H1 (cell line): ENCODE measurements around the gene ENTPD5. TPM values are rescaled to one million over a fixed set of nuclear protein-coding genes. Genes with fewer than 3 reads are reported as not detected.

ENCODE experiments used
- BACH1 ChIP-seq: IDR thresholded peaks from 2 replicates; pipeline ENCODE4 v1.6.1; 2012; ENCODE audit warnings: low read length, improper control_type of control experiment
- CEBPB ChIP-seq: IDR thresholded peaks from 2 replicates; pipeline ENCODE4 v1.6.1; 2012; ENCODE audit warnings: low read depth, low read length
- CHD1 ChIP-seq: IDR thresholded peaks from 2 replicates; pipeline ENCODE4 v1.6.1; 2012; ENCODE audit warnings: low read depth, low read length, improper control_type of control experiment
- CHD7 ChIP-seq: fragments of 300-600 bp; sonication (generic); IDR thresholded peaks from 2 replicates; pipeline ENCODE4 v1.7.1; 2012; ENCODE audit warnings: low read length, moderate library complexity, mild to moderate bottlenecking, inconsistent platforms; ENCODE audit not compliant: insufficient replicate concordance
- CREB1 ChIP-seq: IDR thresholded peaks from 2 replicates; pipeline ENCODE4 v1.6.1; 2012; ENCODE audit warnings: inconsistent platforms
- FOSL1 ChIP-seq: IDR thresholded peaks from 2 replicates; pipeline ENCODE4 v1.6.1; 2011; ENCODE audit warnings: mild to moderate bottlenecking, low read depth, low read length, moderate library complexity; ENCODE audit not compliant: insufficient read depth
- RBBP5 ChIP-seq: IDR thresholded peaks from 2 replicates; pipeline ENCODE4 v1.7.1; 2012; ENCODE audit warnings: low read depth, mild to moderate bottlenecking, inconsistent platforms, low read length, moderate library complexity, borderline replicate concordance
- SAP30 ChIP-seq: fragments of 300-600 bp; sonication (generic); IDR thresholded peaks from 2 replicates; pipeline ENCODE4 v1.7.1; 2012; ENCODE audit warnings: low read length, moderate library complexity, mild to moderate bottlenecking, inconsistent platforms; ENCODE audit not compliant: insufficient read depth, insufficient replicate concordance
- SP1 ChIP-seq: IDR thresholded peaks from 2 replicates; pipeline ENCODE4 v1.6.1; 2011; ENCODE audit warnings: low read depth, low read length
- TAF7 ChIP-seq: optimal IDR thresholded peaks from 2 replicates; pipeline ENCODE3; 2011; ENCODE audit warnings: low read depth, mild to moderate bottlenecking, inconsistent platforms, low read length, moderate library complexity, borderline replicate concordance
- polyA plus RNA-seq, 7 experiments: library from polyadenylated mRNA; depleted of rRNA in 3 of 7; stranded (reverse) in 5 of 7; unstranded in 2 of 7; fragments of >200 nt in 5 of 7; fragments of 200-250 nt in 2 of 7; gene quantifications; 1 replicate in 5 of 7; 2 replicates in 1 of 7; 4 replicates in 1 of 7; pipeline versions ENCODE4 v1.2.1 to v1.2.3, GENCODE V29; 2011 to 2013; ENCODE audit warnings: missing spikeins in 2 of 7, mixed read lengths in 2 of 7
- total RNA-seq: library from RNA; stranded (reverse); fragmentation: NEBNext Ultra II Directional; extraction: Animal tissue kit (Norgen Biotek cat#: 25700); gene quantifications from 2 replicates; pipeline ENCODE4 v1.2.1, GENCODE V29; 2021

Gene ENTPD5
- total and polyA plus RNA-seq, 2 of the 8 experiments (the other 6 are each of a cell fraction or from before 2014, with no cell fraction given): 5.0 to 6.5 TPM

DNA sequence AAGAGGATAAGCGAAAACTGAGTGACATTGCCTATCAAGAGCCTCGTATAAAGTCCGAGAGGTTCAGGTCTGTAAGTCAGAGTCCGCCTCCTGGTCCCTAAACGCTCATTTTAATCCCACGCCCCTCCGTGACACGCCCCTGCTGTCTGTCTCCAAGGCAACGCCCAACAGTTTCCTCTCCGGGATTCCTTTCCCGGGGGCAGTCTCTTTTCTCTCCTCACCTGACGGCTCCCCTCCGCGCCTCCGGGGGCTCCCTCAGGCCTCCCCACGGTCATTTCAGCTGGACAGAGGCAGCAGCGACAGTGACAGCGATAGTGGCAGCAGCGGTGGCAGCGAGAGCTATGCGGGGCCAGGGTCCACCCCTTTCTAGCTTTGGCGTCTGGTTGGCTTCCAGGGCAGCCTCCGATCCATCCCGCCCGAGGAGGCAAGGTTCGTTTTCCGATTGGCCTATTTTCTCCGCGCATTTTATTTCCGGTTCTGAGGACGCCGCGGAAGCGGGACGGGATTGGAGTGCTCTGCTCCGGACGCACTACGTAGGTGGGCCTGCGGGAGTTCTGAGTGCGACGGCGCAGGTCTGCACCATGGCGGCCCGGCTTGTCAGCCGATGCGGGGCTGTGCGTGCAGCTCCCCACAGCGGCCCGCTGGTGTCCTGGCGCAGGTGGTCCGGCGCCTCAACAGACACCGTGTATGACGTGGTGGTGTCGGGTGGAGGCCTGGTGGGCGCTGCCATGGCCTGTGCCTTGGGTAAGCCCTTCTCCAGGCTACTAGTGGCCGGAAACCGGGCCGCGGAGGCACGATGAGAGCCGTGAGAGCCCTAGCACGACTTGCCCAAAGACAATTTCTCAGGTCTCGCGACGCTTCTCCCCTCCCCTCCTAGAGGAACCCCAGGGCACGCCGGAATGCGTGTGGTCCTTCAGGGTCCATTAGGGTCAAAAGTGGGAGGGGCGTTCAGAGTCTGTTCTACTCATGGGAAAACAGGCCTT is 69.0 kb downstream of the ENTPD5 start, which contains the start of the genes COQ6 and FAM161B (continued):
- TF ChIP-seq RBBP5: 0 out of 2 replicates have a peak, but pooled peaks have one; percentile 44
- TF ChIP-seq FOSL1: no peak
- no peak for TF ChIP-seq BACH1
- TF ChIP-seq SAP30: peak; percentile 99
- no peak for TF ChIP-seq SP1
- TF ChIP-seq CEBPB: no peak
- TF ChIP-seq CREB1: peak; percentile 86
- TF ChIP-seq CHD1: no peak
- TF ChIP-seq TAF7: peak; percentile 71
- TF ChIP-seq CHD7: no peak
